Neutrophil (primary cell): ENCODE measurements around the gene YPEL2.

Experiments
- H3K27ac ChIP-seq: fragments of 200-600 bp; sonication (generic); 2 replicates; pipeline ENCODE4 v1.5.1; 2016; ENCODE audit warnings: mild to moderate bottlenecking, moderate library complexity
- H3K27me3 ChIP-seq: fragments of 200-600 bp; sonication (generic); 2 replicates; pipeline ENCODE4 v1.6.0; 2016; ENCODE audit warnings: mild to moderate bottlenecking
- H3K36me3 ChIP-seq: fragments of 200-600 bp; sonication (generic); 2 replicates; pipeline ENCODE4 v1.5.1; 2017
- H3K4me1 ChIP-seq, 2 experiments: fragments of 200-600 bp in 1 of 2; sonication (generic) in 1 of 2; 1 replicate in 1 of 2; 2 replicates in 1 of 2; pipeline versions ENCODE4 v1.5.1 to v1.6.1; 2013 to 2016; ENCODE audit warnings: low read depth in 1 of 2, low read length in 1 of 2, mild to moderate bottlenecking in 1 of 2, moderate library complexity in 1 of 2; ENCODE audit not compliant: control insufficient read depth in 1 of 2, insufficient read depth in 1 of 2
- H3K4me3 ChIP-seq, 2 experiments: fragments of 200-600 bp in 1 of 2; sonication (generic) in 1 of 2; 1 replicate in 1 of 2; 2 replicates in 1 of 2; pipeline ENCODE4 v1.5.1; 2013 to 2016; ENCODE audit warnings: low read depth in 1 of 2, low read length in 1 of 2, mild to moderate bottlenecking in 1 of 2, moderate library complexity in 1 of 2
- H3K9me3 ChIP-seq: fragments of 200-600 bp; sonication (generic); 2 replicates; pipeline ENCODE4 v1.5.1; 2016
- CTCF ChIP-seq: fragments of 200-600 bp; sonication (generic); IDR thresholded peaks from 2 replicates; pipeline ENCODE4 v1.5.1; 2016; ENCODE audit warnings: antibody characterized with exemption

The YPEL2 gene

GRCh38 chr17:59332749-59333377, 1.4 kb downstream of the YPEL2 start:
- H3K4me3 ChIP-seq: peak overlapping the region; percentile 84 to 85
- H3K36me3 ChIP-seq: no peaks in the 10 kb centered on the region
- H3K4me1 ChIP-seq: peaks cover 35 to 36% of the 10 kb centered on the region in 2 experiments
- peak overlapping the region; percentile 84 for H3K27ac ChIP-seq
- no peak for TF ChIP-seq CTCF
- no peaks in the 10 kb centered on the region for H3K9me3 ChIP-seq
- no peaks in the 10 kb centered on the region for H3K27me3 ChIP-seq

- no peaks in the 10 kb centered on the region for H3K27me3 ChIP-seq
- peaks cover 32 to 35% of the 10 kb centered on the region in 2 experiments for H3K4me1 ChIP-seq
- H3K27ac ChIP-seq: no peak overlapping the region
- H3K4me3 ChIP-seq: no peak overlapping the region
- no peaks in the 10 kb centered on the region for H3K9me3 ChIP-seq
- TF ChIP-seq CTCF: no peak
- no peaks in the 10 kb centered on the region for H3K36me3 ChIP-seq
Observed at GRCh38 chr17:59333836-59334235, 2.4 kb downstream of the YPEL2 start.

- TF ChIP-seq CTCF: no peak
- Histone ChIP-seq H3K4me1 (peaks cover 14 to 17% of the 10 kb centered on the region in 2 experiments), H3K4me3 (no peak overlapping the region), H3K27me3 (no peaks in the 10 kb centered on the region), H3K9me3 (no peaks in the 10 kb centered on the region), H3K27ac (no peak overlapping the region), H3K36me3 (no peaks in the 10 kb centered on the region)
Observed at GRCh38 chr17:59335685-59336084, 4.2 kb downstream of the YPEL2 start.

GRCh38 chr17:59337741-59338299, 6.4 kb downstream of the YPEL2 start:
- Histone ChIP-seq H3K9me3 (no peaks in the 10 kb centered on the region), H3K4me3 (no peak overlapping the region), H3K36me3 (no peaks in the 10 kb centered on the region), H3K27me3 (no peaks in the 10 kb centered on the region), H3K4me1 (peaks cover 5 to 13% of the 10 kb centered on the region in 2 experiments), H3K27ac (no peak overlapping the region)
- TF ChIP-seq CTCF: no peak

- Histone ChIP-seq H3K4me3 (no peak overlapping the region), H3K27ac (no peak overlapping the region), H3K9me3 (no peaks in the 10 kb centered on the region), H3K27me3 (no peaks in the 10 kb centered on the region), H3K4me1 (peaks cover 0 to 9% of the 10 kb centered on the region in 2 experiments), H3K36me3 (no peaks in the 10 kb centered on the region)
- TF ChIP-seq CTCF: no peak
Observed at GRCh38 chr17:59338498-59338897, 7.0 kb downstream of the YPEL2 start.
